Gastroesophageal sphincter (tissue), 3 donors: ENCODE measurements around the gene TAAR9.

ENCODE experiments used
- CTCF ChIP-seq, 4 experiments: fragments of 200-600 bp in 2 of 4; fragments of 450-650 bp in 2 of 4; sonication (generic) in 1 of 4; IDR thresholded peaks; one replicate each; pipeline ENCODE4 v1.5.1; 2017 to 2019; ENCODE audit warnings: antibody characterized with exemption in 4 of 4, mild to moderate bottlenecking in 2 of 4, moderate library complexity in 2 of 4
- EP300 ChIP-seq: sonication (generic); formaldehyde crosslinking; IDR thresholded peaks from one replicate; pipeline ENCODE4 v1.6.1; 2017; ENCODE audit warnings: antibody characterized with exemption, mild to moderate bottlenecking
- POLR2A ChIP-seq, 2 donors: fragments of 450-650 bp; IDR thresholded peaks; one replicate each; pipeline ENCODE4 v1.6.1; 2017; ENCODE audit warnings: antibody characterized with exemption in 2 of 2, mild to moderate bottlenecking in 2 of 2, moderate library complexity in 1 of 2
- POLR2AphosphoS5 ChIP-seq: sonication (generic); formaldehyde crosslinking; IDR thresholded peaks from one replicate; pipeline ENCODE4 v1.6.1; 2017; ENCODE audit warnings: antibody characterized with exemption

- no peak for TF ChIP-seq POLR2A (IDR thresholded peaks at IDR 0.05)
- no peak for TF ChIP-seq CTCF (IDR thresholded peaks at IDR 0.05)
- TF ChIP-seq EP300, result no peak
- TF ChIP-seq POLR2AphosphoS5, result no peak
Observed at GRCh38 chr6:132566404-132566803, 28.3 kb downstream of the TAAR9 start.
